H9 (cell line): Measurements from ENCODE around the gene TP53BP2. TPM values are rescaled to one million over a fixed set of nuclear protein-coding genes. Genes with fewer than 3 reads are reported as not detected.

ENCODE experiments used
- DNase-seq: peaks from one replicate; pipeline ENCODE4 v3.0.0-alpha.2; 2017
- H2AFZ ChIP-seq: one replicate; pipeline ENCODE4 v1.6.1; 2013; ENCODE audit warnings: mild to moderate bottlenecking, low read length, control low read depth, moderate library complexity
- H2AK5ac ChIP-seq: 2 replicates; pipeline ENCODE4 v1.6.1; 2013; ENCODE audit warnings: low read length, control low read depth, mixed read lengths; ENCODE audit not compliant: insufficient read length
- H2BK120ac ChIP-seq: one replicate; pipeline ENCODE4 v1.6.1; 2013; ENCODE audit warnings: low read depth, mild to moderate bottlenecking, low read length, control low read depth, inconsistent platforms; ENCODE audit not compliant: poor library complexity, severe bottlenecking
- H2BK12ac ChIP-seq: 2 replicates; pipeline ENCODE4 v1.6.1; 2013; ENCODE audit warnings: low read length, control low read depth, mixed read lengths, low read depth; ENCODE audit not compliant: insufficient read length
- H2BK15ac ChIP-seq: 2 replicates; pipeline ENCODE4 v1.6.1; 2013; ENCODE audit warnings: low read depth, low read length, control low read depth
- H2BK20ac ChIP-seq: one replicate; pipeline ENCODE4 v1.6.1; 2013; ENCODE audit warnings: low read depth, mild to moderate bottlenecking, low read length, control low read depth, inconsistent platforms; ENCODE audit not compliant: poor library complexity, severe bottlenecking
- H2BK5ac ChIP-seq: 2 replicates; pipeline ENCODE4 v1.6.1; 2013; ENCODE audit warnings: low read length, control low read depth, mixed read lengths; ENCODE audit not compliant: insufficient read length
- H3K14ac ChIP-seq: 2 replicates; pipeline ENCODE4 v1.6.1; 2013; ENCODE audit warnings: low read length, control low read depth; ENCODE audit not compliant: insufficient read depth
- H3K18ac ChIP-seq: 2 replicates; pipeline ENCODE4 v1.6.1; 2013; ENCODE audit warnings: low read depth, mild to moderate bottlenecking, mixed read lengths, low read length, control low read depth; ENCODE audit not compliant: insufficient read length
- H3K23ac ChIP-seq: 2 replicates; pipeline ENCODE4 v1.6.1; 2013; ENCODE audit warnings: low read length, control low read depth, mixed read lengths, low read depth; ENCODE audit not compliant: insufficient read length
- H3K23me2 ChIP-seq: 2 replicates; pipeline ENCODE4 v1.6.1; 2013; ENCODE audit warnings: low read depth, mild to moderate bottlenecking, mixed read lengths, low read length, control low read depth; ENCODE audit not compliant: insufficient read length, poor library complexity, severe bottlenecking
- H3K27ac ChIP-seq: 2 replicates; pipeline ENCODE4 v1.5.1; 2013; ENCODE audit warnings: low read length, control low read depth, mixed read lengths, low read depth; ENCODE audit not compliant: insufficient read length
- H3K27me3 ChIP-seq: 2 replicates; pipeline ENCODE4 v1.6.1; 2013; ENCODE audit warnings: low read length, control low read depth, inconsistent platforms; ENCODE audit not compliant: insufficient read depth
- H3K4ac ChIP-seq: 2 replicates; pipeline ENCODE4 v1.6.1; 2013; ENCODE audit warnings: low read depth, mild to moderate bottlenecking, control low read depth, inconsistent platforms, low read length, moderate library complexity
- H3K4me1 ChIP-seq: 2 replicates; pipeline ENCODE4 v1.6.1; 2013; ENCODE audit warnings: low read length, control low read depth, inconsistent platforms; ENCODE audit not compliant: insufficient read depth
- H3K4me2 ChIP-seq: 2 replicates; pipeline ENCODE4 v1.6.1; 2013; ENCODE audit warnings: low read length, control low read depth, mixed read lengths; ENCODE audit not compliant: insufficient read length, insufficient read depth
- H3K56ac ChIP-seq: 2 replicates; pipeline ENCODE4 v1.6.1; 2013; ENCODE audit warnings: low read depth, mild to moderate bottlenecking, mixed read lengths, low read length, control low read depth; ENCODE audit not compliant: insufficient read length
- H3K79me1 ChIP-seq: 2 replicates; pipeline ENCODE4 v1.6.1; 2013; ENCODE audit warnings: low read depth, mild to moderate bottlenecking, moderate library complexity, low read length, control low read depth, inconsistent platforms; ENCODE audit not compliant: insufficient read depth, poor library complexity, severe bottlenecking
- H3K79me2 ChIP-seq: 2 replicates; pipeline ENCODE4 v1.6.1; 2013; ENCODE audit warnings: low read length, control low read depth, inconsistent platforms; ENCODE audit not compliant: insufficient read depth
- H3K9ac ChIP-seq: 2 replicates; pipeline ENCODE4 v1.6.1; 2013; ENCODE audit warnings: low read length, control low read depth, mixed read lengths; ENCODE audit not compliant: insufficient read length; ENCODE audit errors: extremely low read depth
- H3K9me3 ChIP-seq: one replicate; pipeline ENCODE4 v1.6.1; 2013; ENCODE audit warnings: low read depth, low read length, inconsistent platforms; ENCODE audit not compliant: control insufficient read depth
- H3T11ph ChIP-seq: one replicate; pipeline ENCODE4 v1.6.1; 2013; ENCODE audit warnings: mild to moderate bottlenecking, low read length, control low read depth, inconsistent platforms
- H4K20me1 ChIP-seq: one replicate; pipeline ENCODE4 v1.6.1; 2013; ENCODE audit not compliant: control insufficient read depth, insufficient read length, insufficient read depth
- H4K5ac ChIP-seq: 2 replicates; pipeline ENCODE4 v1.6.1; 2013; ENCODE audit warnings: low read depth, mild to moderate bottlenecking, mixed read lengths, low read length, control low read depth; ENCODE audit not compliant: insufficient read length
- H4K8ac ChIP-seq: replicated peaks from 2 replicates; pipeline ENCODE4 v1.6.1; 2013; ENCODE audit warnings: low read length, control low read depth, mixed read lengths, low read depth; ENCODE audit not compliant: insufficient read length
- H4K91ac ChIP-seq: 2 replicates; pipeline ENCODE4 v1.6.1; 2013; ENCODE audit warnings: low read depth, mild to moderate bottlenecking, moderate library complexity, mixed read lengths, low read length, control low read depth; ENCODE audit not compliant: insufficient read length
- H3K27ac Mint-ChIP-seq, 3 experiments: 2 replicates in 2 of 3; 3 replicates in 1 of 3; pipeline ENCODE4 v1.8.0; 2020 to 2021; ENCODE audit warnings: mixed read lengths in 3 of 3, mild to moderate bottlenecking in 1 of 3, moderate library complexity in 1 of 3
- H3K27me3 Mint-ChIP-seq: 2 replicates; pipeline ENCODE4 v1.8.0; 2021; ENCODE audit warnings: low read depth, mild to moderate bottlenecking, moderate library complexity, mixed read lengths
- H3K36me3 Mint-ChIP-seq, 3 experiments: 2 replicates in 2 of 3; 3 replicates in 1 of 3; pipeline ENCODE4 v1.8.0; 2020 to 2021; ENCODE audit warnings: low read depth in 3 of 3, mixed read lengths in 3 of 3; ENCODE audit not compliant: insufficient read depth in 1 of 3
- H3K4me1 Mint-ChIP-seq, 2 experiments: 2 replicates each; pipeline ENCODE4 v1.8.0; 2020; ENCODE audit warnings: mixed read lengths in 2 of 2
- H3K4me3 Mint-ChIP-seq, 2 experiments: 2 replicates in 1 of 2; 3 replicates in 1 of 2; pipeline ENCODE4 v1.8.0; 2020 to 2021; ENCODE audit warnings: mild to moderate bottlenecking in 2 of 2, mixed read lengths in 2 of 2, moderate library complexity in 1 of 2
- H3K9me3 Mint-ChIP-seq, 2 experiments: 2 replicates in 1 of 2; 3 replicates in 1 of 2; pipeline ENCODE4 v1.8.0; 2020; ENCODE audit warnings: mild to moderate bottlenecking in 2 of 2, mixed read lengths in 2 of 2, moderate library complexity in 1 of 2
- CTCF ChIP-seq: fragments of 200-600 bp; sonication (generic); conservative IDR thresholded peaks from 3 replicates; pipeline ENCODE4 v1.8.0; 2021; ENCODE audit warnings: antibody characterized with exemption, mild to moderate bottlenecking
- WGBS: extraction: QIAGEN DNeasy Blood & Tissue Kit; methylation state at CpG from one replicate; pipeline ENCODE4 v1.1.7; 2013; ENCODE audit warnings: missing lambda C conversion rate, low lambda C conversion rate, mixed read lengths; ENCODE audit not compliant: insufficient read length; ENCODE audit errors: extremely low coverage; 5-methylcytosine and 5-hydroxymethylcytosine counted together
- total RNA-seq: library from RNA; stranded (reverse); gene quantifications from 2 replicates; pipeline ENCODE4 v1.2.1, GENCODE V29; 2021

Gene TP53BP2
- total RNA-seq, 1 experiment from 2014 or later: 49.7 TPM

- Histone ChIP-seq H3K79me1 (no peaks in the 10 kb centered on the region), H3K18ac (no peak overlapping the region), H3K27me3 (no peaks in the 10 kb centered on the region), H3K9me3 (no peaks in the 10 kb centered on the region), H3K4ac (no peak overlapping the region), H2BK15ac (no peak overlapping the region), H2AFZ (no peak overlapping the region), H4K20me1 (no peaks in the 10 kb centered on the region), H3T11ph (no peak overlapping the region), H3K27ac (no peak overlapping the region), H4K91ac (no peak overlapping the region), H4K5ac (no peak overlapping the region), H2BK12ac (no peak overlapping the region), H2AK5ac (no peak overlapping the region), H2BK120ac (no peak overlapping the region), H3K23ac (no peak overlapping the region), H3K4me1 (peaks cover 8% of the 10 kb centered on the region; the same call in 1 of the 2 replicates), H3K14ac (no peak overlapping the region), H3K56ac (no peak overlapping the region), H2BK20ac (no peak overlapping the region), H4K8ac (no peak overlapping the region), H2BK5ac (no peak overlapping the region), H3K9ac (no peak overlapping the region), H3K4me2 (no peak overlapping the region), H3K79me2 (no peaks in the 10 kb centered on the region), H3K23me2 (no peaks in the 10 kb centered on the region)
- DNase-seq: no peak
- WGBS: no CpG with 5 or more reads among the region's 13 CpGs
- Mint-ChIP-seq H3K36me3 (peaks cover 5 to 28% (median 13%) of the 10 kb centered on the region in 3 experiments; a peak in 4 of 7 replicates), H3K4me3 (no peak overlapping the region; a peak in 1 of 5 replicates), H3K9me3 (no peaks in the 10 kb centered on the region), H3K27ac (no peak overlapping the region), H3K27me3 (no peaks in the 10 kb centered on the region; the same call in 1 of the 2 replicates), H3K4me1 (peaks cover 23 to 24% of the 10 kb centered on the region in 2 experiments)
- TF ChIP-seq CTCF: no peak
These were observed 89.6 kb downstream of the TP53BP2 start for GRCh38 chr1:223755992-223756775.
